Measurements from ENCODE around the gene CABP4. TPM values are rescaled to one million over a fixed set of nuclear protein-coding genes. Genes with fewer than 3 reads are reported as not detected.

Gene CABP4
- total RNA-seq, 1 experiment from 2014 or later = 24.8 TPM

DNA sequence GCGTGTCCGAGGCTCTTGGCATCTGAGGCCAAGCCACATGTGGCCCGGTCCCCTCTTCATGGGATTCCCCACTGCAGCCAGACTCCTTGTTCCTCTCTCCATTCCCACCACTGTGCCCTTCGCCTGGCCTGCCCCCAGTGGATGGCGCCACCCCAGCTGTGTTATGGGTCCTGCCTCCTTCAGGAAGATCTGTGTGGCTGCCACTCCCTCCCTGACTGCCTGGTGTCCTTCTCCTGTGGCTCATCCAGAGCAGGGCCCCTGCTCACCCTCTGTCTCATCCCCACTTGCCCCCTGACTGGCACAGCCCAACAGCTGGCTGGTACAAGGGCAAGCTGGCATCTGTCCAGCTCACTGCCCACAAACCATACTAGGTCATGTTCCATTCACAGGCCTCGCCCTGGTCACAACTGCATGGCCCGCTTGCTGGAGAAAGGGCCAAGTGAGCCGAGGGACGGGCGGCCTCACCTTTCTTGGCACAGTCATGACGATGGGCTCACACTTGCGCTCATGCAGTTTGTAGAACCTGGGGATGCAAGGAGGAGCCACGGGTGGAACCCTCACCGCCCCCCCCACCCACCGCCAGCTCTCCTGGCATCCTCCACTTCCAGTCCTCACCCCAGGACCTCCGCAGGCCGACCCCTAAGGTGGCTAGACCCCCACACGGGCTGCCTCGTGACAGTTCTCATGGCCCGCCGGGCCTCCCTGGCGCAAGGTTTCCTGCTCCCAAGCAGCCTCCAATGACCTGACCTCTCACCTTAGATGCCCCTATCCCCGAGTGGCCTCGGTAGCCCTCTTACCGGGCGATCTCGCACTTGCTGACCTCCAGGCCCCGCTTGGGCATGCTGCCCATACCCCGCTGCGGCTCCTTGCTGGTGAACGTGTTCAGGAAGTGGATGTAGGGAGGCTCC lies 15.6 kb upstream of the CABP4 start:
- Mint-ChIP-seq H3K27me3 (ENCODE audit: unreplicated experiment) (no peaks in the 10 kb centered on the region), H3K36me3 (ENCODE audit: insufficient read depth, unreplicated experiment) (peaks cover 86% of the 10 kb centered on the region), H3K27ac (ENCODE audit: unreplicated experiment) (no peak overlapping the region), H3K4me1 (ENCODE audit: low read depth, unreplicated experiment) (peaks cover 14% of the 10 kb centered on the region), H3K9me3 (ENCODE audit: low read depth, unreplicated experiment) (no peaks in the 10 kb centered on the region), H3K4me3 (ENCODE audit: low read depth, unreplicated experiment) (no peak overlapping the region)
- intact Hi-C loops (cut with micrococcal nuclease; ENCODE audit: unreplicated experiment) = no loop called here
- DNase-seq = peak; percentile 45
- BruUV-seq (replicated peaks) = no TSS peak
- CTCF ChIA-PET = interaction anchor here (1.1 kb wide), 1 partner anchor 10 kb away, joined by 3 read pairs; no protein-coding TSS in a partner anchor
- TF ChIP-seq, protein P1, sequence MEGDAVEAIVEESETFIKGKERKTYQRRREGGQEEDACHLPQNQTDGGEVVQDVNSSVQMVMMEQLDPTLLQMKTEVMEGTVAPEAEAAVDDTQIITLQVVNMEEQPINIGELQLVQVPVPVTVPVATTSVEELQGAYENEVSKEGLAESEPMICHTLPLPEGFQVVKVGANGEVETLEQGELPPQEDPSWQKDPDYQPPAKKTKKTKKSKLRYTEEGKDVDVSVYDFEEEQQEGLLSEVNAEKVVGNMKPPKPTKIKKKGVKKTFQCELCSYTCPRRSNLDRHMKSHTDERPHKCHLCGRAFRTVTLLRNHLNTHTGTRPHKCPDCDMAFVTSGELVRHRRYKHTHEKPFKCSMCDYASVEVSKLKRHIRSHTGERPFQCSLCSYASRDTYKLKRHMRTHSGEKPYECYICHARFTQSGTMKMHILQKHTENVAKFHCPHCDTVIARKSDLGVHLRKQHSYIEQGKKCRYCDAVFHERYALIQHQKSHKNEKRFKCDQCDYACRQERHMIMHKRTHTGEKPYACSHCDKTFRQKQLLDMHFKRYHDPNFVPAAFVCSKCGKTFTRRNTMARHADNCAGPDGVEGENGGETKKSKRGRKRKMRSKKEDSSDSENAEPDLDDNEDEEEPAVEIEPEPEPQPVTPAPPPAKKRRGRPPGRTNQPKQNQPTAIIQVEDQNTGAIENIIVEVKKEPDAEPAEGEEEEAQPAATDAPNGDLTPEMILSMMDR (IDR thresholded peaks at IDR 0.05; ENCODE audit: unreplicated experiment) = no peak

DNA sequence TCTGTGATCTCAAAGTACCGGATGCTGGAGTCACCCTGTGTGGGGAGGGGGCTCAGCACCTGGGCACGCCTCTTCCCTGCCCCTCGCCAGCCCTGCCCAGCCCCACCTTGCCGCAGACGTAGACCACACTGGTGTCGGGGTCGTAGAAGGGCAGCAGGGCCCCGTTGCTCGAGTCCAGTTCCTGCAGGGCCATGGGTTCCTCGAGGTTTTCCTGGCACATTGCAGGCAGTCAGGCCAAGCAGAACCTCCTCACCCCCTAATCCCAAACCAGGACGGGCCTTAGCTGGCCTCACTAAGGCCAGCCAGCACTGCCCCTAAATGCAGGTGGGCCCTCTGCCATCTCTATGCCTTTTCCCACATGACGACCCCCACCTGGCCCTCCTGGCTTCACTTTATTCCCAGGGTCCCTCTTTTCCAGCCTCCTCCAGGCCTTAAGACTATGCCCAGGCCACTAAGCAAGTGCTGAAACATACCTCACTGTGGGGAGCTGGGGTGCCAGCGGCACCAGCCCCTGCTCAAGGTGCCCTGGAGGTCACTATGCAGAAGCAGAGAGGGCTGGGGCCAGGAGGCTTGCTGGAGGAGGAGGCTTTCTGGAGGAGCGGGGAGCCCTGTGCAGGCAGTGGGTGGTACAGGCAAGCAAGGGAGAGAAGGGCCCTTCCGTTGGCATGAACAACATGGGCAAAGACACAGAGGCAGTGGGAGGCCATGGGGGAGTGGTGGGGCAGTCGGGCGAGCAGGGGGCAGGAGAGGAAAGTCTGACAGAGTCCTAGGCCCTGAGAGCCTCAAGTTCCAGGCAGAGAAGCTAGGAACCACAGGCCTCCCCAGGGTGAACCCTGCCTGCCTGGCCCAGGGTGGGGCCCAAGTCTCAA lies 14.7 kb upstream of the CABP4 start:
- no TSS peak for BruUV-seq (replicated peaks)

DNA sequence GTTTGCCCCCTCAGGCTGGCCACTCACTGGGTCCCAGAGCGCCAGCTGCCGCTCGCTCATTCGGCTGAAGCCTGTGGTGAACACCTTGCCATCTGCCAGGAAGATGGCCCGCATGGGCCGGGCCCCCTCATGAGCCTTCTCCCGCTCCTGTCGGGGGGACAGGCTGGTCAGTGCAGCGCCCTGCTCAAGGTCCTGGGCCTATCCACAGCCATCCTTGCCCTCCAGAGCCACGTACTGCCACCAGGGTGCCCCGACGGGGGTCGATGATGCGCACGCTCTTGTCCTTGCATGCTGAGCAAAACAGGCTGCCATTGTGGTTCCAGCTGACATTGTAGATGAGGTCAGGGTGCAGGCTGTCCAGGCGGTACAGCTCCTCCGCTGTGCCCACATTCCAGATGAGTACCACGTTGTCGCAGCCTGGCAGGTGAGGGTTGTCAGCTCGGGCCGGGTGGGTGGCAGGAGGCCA lies 14.0 kb upstream of the CABP4 start:
- H3K27ac Mint-ChIP-seq (ENCODE audit: unreplicated experiment) = no peak overlapping the region
- no peak overlapping the region for H3K4me3 Mint-ChIP-seq (ENCODE audit: low read depth, unreplicated experiment)

More for the DNA sequence above, 14.7 kb upstream of the CABP4 start:
- CTCF ChIA-PET = no interaction called here
- no peaks in the 10 kb centered on the region for H3K27me3 Mint-ChIP-seq (ENCODE audit: unreplicated experiment)
- H3K4me1 Mint-ChIP-seq (ENCODE audit: low read depth, unreplicated experiment) = peaks cover 21% of the 10 kb centered on the region
- peaks cover 78% of the 10 kb centered on the region for H3K36me3 Mint-ChIP-seq (ENCODE audit: insufficient read depth, unreplicated experiment)
- H3K9me3 Mint-ChIP-seq (ENCODE audit: low read depth, unreplicated experiment) = no peaks in the 10 kb centered on the region
- no peak overlapping the region for H3K27ac Mint-ChIP-seq (ENCODE audit: unreplicated experiment)
- intact Hi-C loops (cut with micrococcal nuclease; ENCODE audit: unreplicated experiment) = no loop called here
- no peak for DNase-seq
- TF ChIP-seq, protein P1 (IDR thresholded peaks at IDR 0.05; ENCODE audit: unreplicated experiment) = no peak
- H3K4me3 Mint-ChIP-seq (ENCODE audit: low read depth, unreplicated experiment) = no peak overlapping the region

More for the DNA sequence above, 14.0 kb upstream of the CABP4 start:
- no TSS peak for BruUV-seq (replicated peaks)
- Mint-ChIP-seq H3K36me3 (ENCODE audit: insufficient read depth, unreplicated experiment) (peaks cover 71% of the 10 kb centered on the region), H3K27me3 (ENCODE audit: unreplicated experiment) (no peaks in the 10 kb centered on the region), H3K4me1 (ENCODE audit: low read depth, unreplicated experiment) (peaks cover 24% of the 10 kb centered on the region), H3K9me3 (ENCODE audit: low read depth, unreplicated experiment) (no peaks in the 10 kb centered on the region)
- intact Hi-C loops (cut with micrococcal nuclease; ENCODE audit: unreplicated experiment) = no loop called here
- TF ChIP-seq, protein P1 (IDR thresholded peaks at IDR 0.05; ENCODE audit: unreplicated experiment) = no peak
- CTCF ChIA-PET = no interaction called here
- DNase-seq = no peak
